SK-N-SH (cell line): ENCODE measurements around the gene PTPN2. TPM values are rescaled to one million over a fixed set of nuclear protein-coding genes. Genes with fewer than 3 reads are reported as not detected.
"Not testable (repeated sequence)": the region's sequence is repeated elsewhere in the genome, so short reads cannot be mapped to it uniquely, and the experiment has no call there.

Experiments used
- CTCF ChIA-PET: fragments of 300-600, 350-600 bp; formaldehyde crosslinking; extraction: SDS; loops from one replicate; lab custom pipeline; 2021; lab: Yijun Ruan, JAX
- POLR2A ChIA-PET: fragments of 350-600 bp; sonication (Branson Sonifier 250); formaldehyde crosslinking; extraction: SDS; loops from one replicate; lab custom pipeline; 2020; ENCODE audit warnings: antibody characterized with exemption, inconsistent platforms; lab: Yijun Ruan, JAX
- DNase-seq: peaks from one replicate; pipeline ENCODE4 v3.0.0; 2012
- H2AFZ ChIP-seq: fragments of 200-600 bp; sonication (generic); 2 replicates; pipeline ENCODE4 v1.8.1; 2016; ENCODE audit warnings: antibody characterized with exemption, mild to moderate bottlenecking, low read depth
- H3F3A ChIP-seq: fragments of 200-600 bp; sonication (generic); replicated peaks from 2 replicates; pipeline ENCODE3; 2016; ENCODE audit warnings: antibody characterized with exemption, mild to moderate bottlenecking; ENCODE audit not compliant: insufficient read depth
- H3K27ac ChIP-seq, 2 experiments: fragments of 200-500 bp in 1 of 2; fragments of 200-600 bp in 1 of 2; sonication (Bioruptor generic) in 1 of 2; sonication (generic), shearing (Covaris generic) in 1 of 2; 2 replicates each; pipeline versions ENCODE4 v1.5.1 to v1.6.1; 2014 to 2016; ENCODE audit warnings: low read depth in 2 of 2, inconsistent platforms in 1 of 2, low read length in 1 of 2, mild to moderate bottlenecking in 1 of 2, mixed read lengths in 1 of 2
- H3K27me3 ChIP-seq: fragments of 200-600 bp; sonication (generic), shearing (Covaris generic); 2 replicates; pipeline ENCODE4 v1.6.1; 2016; ENCODE audit warnings: mixed run types; ENCODE audit not compliant: insufficient read depth
- H3K36me3 ChIP-seq, 2 experiments: fragments of 200-500 bp in 1 of 2; fragments of 200-600 bp in 1 of 2; sonication (Bioruptor generic) in 1 of 2; sonication (generic) in 1 of 2; replicated peaks in 1 of 2; 2 replicates each; pipeline versions ENCODE3 to v1.5.1; 2014 to 2016; ENCODE audit warnings: low read length in 1 of 2, mild to moderate bottlenecking in 1 of 2; ENCODE audit not compliant: insufficient read depth in 2 of 2, control insufficient read depth in 1 of 2
- H3K4me1 ChIP-seq, 2 experiments: fragments of 200-500 bp in 1 of 2; fragments of 200-600 bp in 1 of 2; sonication (Bioruptor generic) in 1 of 2; sonication (generic), shearing (Covaris generic) in 1 of 2; 2 replicates each; pipeline versions ENCODE4 v1.5.1 to v1.6.1; 2014 to 2016; ENCODE audit warnings: low read depth in 1 of 2, low read length in 1 of 2, mixed run types in 1 of 2; ENCODE audit not compliant: insufficient read depth in 2 of 2, control insufficient read depth in 1 of 2
- H3K4me2 ChIP-seq: fragments of 200-600 bp; sonication (generic), shearing (Covaris generic); 2 replicates; pipeline ENCODE4 v1.6.1; 2017; ENCODE audit warnings: mixed run types
- H3K4me3 ChIP-seq, 2 experiments: fragments of 200-500 bp in 1 of 2; fragments of 200-600 bp in 1 of 2; sonication (Bioruptor generic) in 1 of 2; sonication (generic), shearing (Covaris generic) in 1 of 2; 2 replicates each; pipeline versions ENCODE4 v1.5.1 to v1.8.1; 2014 to 2016; ENCODE audit warnings: low read depth in 2 of 2, inconsistent platforms in 1 of 2, low read length in 1 of 2, mild to moderate bottlenecking in 1 of 2, mixed read lengths in 1 of 2, moderate library complexity in 1 of 2
- H3K79me2 ChIP-seq: fragments of 200-600 bp; sonication (generic); 2 replicates; pipeline ENCODE4 v1.8.1; 2017; ENCODE audit warnings: mild to moderate bottlenecking; ENCODE audit not compliant: insufficient read depth
- H3K9ac ChIP-seq: fragments of 200-600 bp; sonication (generic); 2 replicates; pipeline ENCODE4 v1.6.1; 2017; ENCODE audit warnings: mixed run types
- H3K9me2 ChIP-seq: fragments of 200-600 bp; sonication (generic); 2 replicates; pipeline ENCODE4 v1.6.1; 2017; ENCODE audit warnings: mixed run types
- H3K9me3 ChIP-seq: fragments of 200-600 bp; sonication (generic); 2 replicates; pipeline ENCODE4 v1.6.1; 2017; ENCODE audit warnings: mixed run types, mild to moderate bottlenecking, moderate library complexity
- H4K20me1 ChIP-seq: fragments of 200-600 bp; sonication (generic); 2 replicates; pipeline ENCODE4 v1.6.1; 2017; ENCODE audit warnings: mild to moderate bottlenecking, mixed run types; ENCODE audit not compliant: insufficient read depth
- EZH2phosphoT487 ChIP-seq: fragments of 200-600 bp; sonication (generic); IDR thresholded peaks from 2 replicates; pipeline ENCODE4 v1.6.1; 2017; ENCODE audit warnings: low read depth, mixed run types, mild to moderate bottlenecking, antibody characterized with exemption, moderate library complexity, borderline replicate concordance
- GATA2 ChIP-seq: sonication (generic); formaldehyde crosslinking; IDR thresholded peaks from 2 replicates; pipeline ENCODE4 v1.5.0; 2020; ENCODE audit warnings: mild to moderate bottlenecking, missing genetic modification reagents
- RCOR1 ChIP-seq: fragments of 150-350 bp; IDR thresholded peaks from 2 replicates; pipeline ENCODE4 v1.6.1; 2017; ENCODE audit warnings: antibody characterized with exemption, low read length
- REST ChIP-seq: IDR thresholded peaks from 2 replicates; pipeline ENCODE4 v1.6.1; 2012; ENCODE audit warnings: mild to moderate bottlenecking, low read depth, low read length, moderate library complexity
- USF2 ChIP-seq: fragments of 150-350 bp; IDR thresholded peaks from 2 replicates; pipeline ENCODE4 v1.6.1; 2017; ENCODE audit warnings: antibody characterized with exemption, low read length, low read depth, borderline replicate concordance
- ZBTB33 ChIP-seq: IDR thresholded peaks from 2 replicates; pipeline ENCODE4 v1.4.0; 2012; ENCODE audit warnings: low read depth, borderline replicate concordance
- WGBS: methylation state at CpG from one replicate; pipeline ENCODE4 v1.1.6; 2017; ENCODE audit warnings: low lambda C conversion rate; 5-methylcytosine and 5-hydroxymethylcytosine counted together
- polyA plus RNA-seq, 3 experiments: library from polyadenylated mRNA; depleted of rRNA; stranded (reverse); fragments of >200 nt; gene quantifications; 2 replicates each; pipeline ENCODE4 v1.2.3, GENCODE V29; 2012

The PTPN2 gene
- polyA plus RNA-seq, 1 of the 3 experiments (the other 2 are of a cell fraction): 11.2 TPM

GRCh38 chr18:12904012-12904516, 20.0 kb upstream of the PTPN2 start:
- H3K27me3 ChIP-seq: no peaks in the 10 kb centered on the region
- ChIA-PET CTCF (interaction anchor here (1.5 to 3.4 kb wide), 2 partner anchors 11 to 30 kb away, joined by 6 to 15 read pairs; no protein-coding TSS in a partner anchor), POLR2A (no interaction called here)
- peaks cover 6% of the 10 kb centered on the region; the same call in 1 of the 2 replicates for H4K20me1 ChIP-seq
- H3K9ac ChIP-seq: no peak overlapping the region
- H3K4me2 ChIP-seq: no peak overlapping the region
- H3K9me3 ChIP-seq: no peaks in the 10 kb centered on the region
- H2AFZ ChIP-seq: no peak overlapping the region
- H3K4me3 ChIP-seq: no peak overlapping the region
- 78% methylated on average over 8 of the region's 8 CpGs for WGBS
- peaks cover 0 to 7% of the 10 kb centered on the region in 2 experiments; a peak in 2 of 4 replicates for H3K4me1 ChIP-seq
- TF ChIP-seq USF2 (no peak), GATA2 (CRISPR knock-in tag) (no peak), EZH2phosphoT487 (no peak), RCOR1 (no peak), REST (no peak), ZBTB33 (no peak)
- H3K79me2 ChIP-seq: no peaks in the 10 kb centered on the region
- DNase-seq: no peak
- peaks cover 13% of the 10 kb centered on the region for H3F3A ChIP-seq
- no peaks in the 10 kb centered on the region for H3K9me2 ChIP-seq
- H3K27ac ChIP-seq: no peak overlapping the region
- no peaks in the 10 kb centered on the region for H3K36me3 ChIP-seq

- H3K79me2 ChIP-seq, H4K20me1 ChIP-seq, DNase-seq, H3K9me3 ChIP-seq, H2AFZ ChIP-seq, H3K4me3 ChIP-seq, POLR2A ChIA-PET, H3K27ac ChIP-seq, H3K4me2 ChIP-seq, H3K9ac ChIP-seq, H3K36me3 ChIP-seq, H3K4me1 ChIP-seq, H3K27me3 ChIP-seq, H3K9me2 ChIP-seq, H3F3A ChIP-seq: not testable (repeated sequence)
- WGBS: 89% methylated on average over 11 of the region's 12 CpGs
- CTCF ChIA-PET: interaction anchor here (1.1 to 3.4 kb wide), 2 partner anchors 33 to 157 kb away, joined by 4 to 15 read pairs; no protein-coding TSS in a partner anchor
Observed at GRCh38 chr18:12901208-12901607, 17.2 kb upstream of the PTPN2 start.

GRCh38 chr18:12896784-12897333, 12.8 kb upstream of the PTPN2 start:
- CTCF ChIA-PET, H3K4me3 ChIP-seq, H3F3A ChIP-seq, DNase-seq, H3K9me2 ChIP-seq, H3K4me2 ChIP-seq, H2AFZ ChIP-seq, H4K20me1 ChIP-seq, H3K9me3 ChIP-seq, H3K4me1 ChIP-seq, POLR2A ChIA-PET, H3K79me2 ChIP-seq, H3K27ac ChIP-seq, H3K36me3 ChIP-seq, H3K9ac ChIP-seq, H3K27me3 ChIP-seq: not testable (repeated sequence)
- WGBS: 85% methylated on average over 26 of the region's 51 CpGs
